HG03520 (cell line): ENCODE data around the gene METRN.
"Not testable (repeated sequence)": the region's sequence is repeated elsewhere in the genome, so short reads cannot be mapped to it uniquely, and the experiment has no call there.

Experiments used
- ATAC-seq: cut with Tn5 transposase; IDR thresholded peaks from one replicate; pipeline ENCODE4 v1.9.1; 2021; ENCODE audit warnings: mild to moderate bottlenecking, moderate library complexity; ENCODE audit not compliant: unreplicated experiment

The METRN gene

GRCh38 chr16:754121-754607 lies 39.2 kb downstream of the METRN start:
- not testable (repeated sequence) for ATAC-seq

GRCh38 chr16:754656-755055 lies 39.7 kb downstream of the METRN start:
- ATAC-seq, result no peak

- no peak for ATAC-seq
These were observed 41.5 kb downstream of the METRN start for GRCh38 chr16:756428-756827.

GRCh38 chr16:759110-759910 lies 44.4 kb downstream of the METRN start:
- no peak for ATAC-seq

GRCh38 chr16:760065-760464 lies 45.1 kb downstream of the METRN start:
- ATAC-seq, result no peak

GRCh38 chr16:760545-761343 lies 45.8 kb downstream of the METRN start, which contains the start of gene MSLN:
Gene MSLN, plus strand, starts transcription at chr16:760734. Its CDS starts 1,947 bp downstream, at chr16:762681.
- ATAC-seq, result no peak

- no peak for ATAC-seq
These were observed 47.0 kb downstream of the METRN start for GRCh38 chr16:761625-762513.

- no peak for ATAC-seq
These were observed 47.8 kb downstream of the METRN start for GRCh38 chr16:762595-763268.

GRCh38 chr16:763369-764183 lies 48.7 kb downstream of the METRN start:
- ATAC-seq, result no peak

- ATAC-seq, result no peak
These were observed 49.3 kb downstream of the METRN start for GRCh38 chr16:764184-764750.

GRCh38 chr16:764848-765487 lies 50.0 kb downstream of the METRN start:
- ATAC-seq, result no peak

GRCh38 chr16:765488-765865 lies 50.6 kb downstream of the METRN start:
- ATAC-seq, result no peak

GRCh38 chr16:766008-766819 lies 51.3 kb downstream of the METRN start:
- ATAC-seq, result no peak

GRCh38 chr16:766820-767640 lies 52.1 kb downstream of the METRN start:
- no peak for ATAC-seq

- ATAC-seq, result no peak
These were observed 52.9 kb downstream of the METRN start for GRCh38 chr16:767743-768235.

- no peak for ATAC-seq
These were observed 53.5 kb downstream of the METRN start for GRCh38 chr16:768428-768827.
